Activated CD8-positive, alpha-beta T cell treated with anti-CD3 and anti-CD28 coated beads for 36 hours (primary cell): ENCODE data around the gene CXCL5. TPM values are rescaled to one million over a fixed set of nuclear protein-coding genes. Genes with fewer than 3 reads are reported as not detected.
"Not testable (repeated sequence)": the region's sequence is repeated elsewhere in the genome, so short reads cannot be mapped to it uniquely, and the experiment has no call there.

Source experiments
- ATAC-seq: fragments of 200-7000 bp; cut with Tn5 transposase; one replicate; pipeline ENCODE4 v1.10.0; 2021; ENCODE audit warnings: mild to moderate bottlenecking, moderate library complexity
- CTCF ChIA-PET: fragments of 350-600 bp; sonication (Branson Sonifier 250); formaldehyde crosslinking; loops from one replicate; lab custom pipeline; 2021; ENCODE audit warnings: antibody characterized with exemption; lab: Charles Lee
- POLR2A ChIA-PET: fragments of 350-600 bp; sonication (Branson Sonifier 250); formaldehyde crosslinking; loops from one replicate; lab custom pipeline; 2021; ENCODE audit warnings: antibody characterized with exemption; lab: Charles Lee
- DNase-seq: peaks from one replicate; pipeline ENCODE4 v3.0.0-alpha.2; 2020
- H3K27ac Mint-ChIP-seq: one replicate; pipeline ENCODE4 v1.8.0; 2021; ENCODE audit warnings: mild to moderate bottlenecking, mixed read lengths
- H3K27me3 Mint-ChIP-seq: one replicate; pipeline ENCODE4 v1.8.0; 2021; ENCODE audit warnings: mixed read lengths
- H3K36me3 Mint-ChIP-seq: one replicate; pipeline ENCODE4 v1.8.0; 2021; ENCODE audit warnings: low read depth, mixed read lengths
- H3K4me1 Mint-ChIP-seq: one replicate; pipeline ENCODE4 v1.8.0; 2021; ENCODE audit warnings: low read depth, mixed read lengths
- H3K4me3 Mint-ChIP-seq: one replicate; pipeline ENCODE4 v1.8.0; 2021; ENCODE audit warnings: mild to moderate bottlenecking, moderate library complexity, mixed read lengths
- H3K9me3 Mint-ChIP-seq: one replicate; pipeline ENCODE4 v1.8.0; 2021; ENCODE audit warnings: mixed read lengths
- CTCF ChIP-seq: fragments of 200-600 bp; IDR thresholded peaks from one replicate; pipeline ENCODE4 v1.8.0; 2022; ENCODE audit warnings: antibody characterized with exemption, mild to moderate bottlenecking
- intact Hi-C: fragments of 100-400 bp; cut with micrococcal nuclease; formaldehyde crosslinking; loops from one replicate; pipeline ENCODE4 v1.10.0; 2022
- total RNA-seq, 2 experiments: library from RNA; stranded (reverse); gene quantifications; one replicate each; pipeline ENCODE4 v1.2.3, GENCODE V29; 2021

The CXCL5 gene
- total RNA-seq, 2 experiments from 2014 or later = not detected

GRCh38 chr4:73952352-73952751 is 46.1 kb downstream of the CXCL5 start:
- DNase-seq = no peak
- Mint-ChIP-seq H3K4me1 (no peaks in the 10 kb centered on the region), H3K27me3 (no peaks in the 10 kb centered on the region), H3K9me3 (peaks cover 8% of the 10 kb centered on the region), H3K4me3 (no peak overlapping the region), H3K36me3 (no peaks in the 10 kb centered on the region), H3K27ac (no peak overlapping the region)
- ATAC-seq = no peak
- ChIA-PET POLR2A (no interaction called here), CTCF (no interaction called here)
- no peak for TF ChIP-seq CTCF
- intact Hi-C loops = no loop called here

GRCh38 chr4:73950376-73950920 is 48.0 kb downstream of the CXCL5 start:
- H3K4me3 Mint-ChIP-seq, CTCF ChIA-PET, H3K4me1 Mint-ChIP-seq, H3K27ac Mint-ChIP-seq, H3K36me3 Mint-ChIP-seq, H3K27me3 Mint-ChIP-seq, H3K9me3 Mint-ChIP-seq, POLR2A ChIA-PET, intact Hi-C loops, DNase-seq, ATAC-seq: not testable (repeated sequence)

- no peaks in the 10 kb centered on the region for H3K4me1 Mint-ChIP-seq
- H3K4me3 Mint-ChIP-seq = no peak overlapping the region
- no peak for ATAC-seq
- ChIA-PET CTCF (no interaction called here), POLR2A (no interaction called here)
- no peak for TF ChIP-seq CTCF
- no peaks in the 10 kb centered on the region for H3K36me3 Mint-ChIP-seq
- H3K9me3 Mint-ChIP-seq = peaks cover 1% of the 10 kb centered on the region
- intact Hi-C loops = no loop called here
- peaks cover 17% of the 10 kb centered on the region for H3K27me3 Mint-ChIP-seq
- DNase-seq = no peak
- H3K27ac Mint-ChIP-seq = no peak overlapping the region
Observed at GRCh38 chr4:73948990-73949706, 49.3 kb downstream of the CXCL5 start.

- DNase-seq (no peak), ATAC-seq (no peak)
- no peak overlapping the region for H3K27ac Mint-ChIP-seq
- H3K4me1 Mint-ChIP-seq = no peaks in the 10 kb centered on the region
- H3K4me3 Mint-ChIP-seq = no peak overlapping the region
- intact Hi-C loops = no loop called here
- H3K36me3 Mint-ChIP-seq = no peaks in the 10 kb centered on the region
- peaks cover 20% of the 10 kb centered on the region for H3K27me3 Mint-ChIP-seq
- no peak for TF ChIP-seq CTCF
- CTCF ChIA-PET = no interaction called here
- no peaks in the 10 kb centered on the region for H3K9me3 Mint-ChIP-seq
- POLR2A ChIA-PET = no interaction called here
Observed at GRCh38 chr4:73948291-73948690, 50.2 kb downstream of the CXCL5 start.

- Mint-ChIP-seq H3K27me3 (peaks cover 20% of the 10 kb centered on the region), H3K4me3 (no peak overlapping the region), H3K27ac (no peak overlapping the region), H3K9me3 (no peaks in the 10 kb centered on the region), H3K36me3 (no peaks in the 10 kb centered on the region), H3K4me1 (no peaks in the 10 kb centered on the region)
- ATAC-seq (no peak), DNase-seq (no peak)
- TF ChIP-seq CTCF = no peak
- ChIA-PET POLR2A (no interaction called here), CTCF (no interaction called here)
- intact Hi-C loops = no loop called here
Observed at GRCh38 chr4:73947239-73947985, 51.1 kb downstream of the CXCL5 start.
